Fibroblast of lung (primary cell): ENCODE data around the gene MANSC1.

Source experiments
- CTCF ChIP-seq, 2 donors: IDR thresholded peaks in 1 of 2; conservative IDR thresholded peaks in 1 of 2; 1 replicate in 1 of 2; 2 replicates in 1 of 2; pipeline ENCODE4 v1.5.1; 2011 to 2012; ENCODE audit warnings: low read length in 2 of 2, control low read depth in 1 of 2, inconsistent platforms in 1 of 2, low read depth in 1 of 2, mild to moderate bottlenecking in 1 of 2
- EZH2 ChIP-seq: IDR thresholded peaks from 2 replicates; pipeline ENCODE4 v1.5.1; 2012; ENCODE audit warnings: low read length, control low read depth, mild to moderate bottlenecking; ENCODE audit errors: missing control alignments

- no peak for TF ChIP-seq CTCF (conservative IDR thresholded peaks at IDR 0.05 in 1 of 2, IDR thresholded peaks at IDR 0.05 in 1 of 2; ENCODE audit: low read depth in 1 of 2, low read length in 2 of 2)
- TF ChIP-seq EZH2, result no peak
Measured at GRCh38 chr12:12393171-12393570, 43.1 kb upstream of the MANSC1 start.
